ENCODE data around the gene DACT1.

GRCh38 chr14:58680698-58681097 lies 42.9 kb downstream of the DACT1 start:
- TF ChIP-seq, protein P1, sequence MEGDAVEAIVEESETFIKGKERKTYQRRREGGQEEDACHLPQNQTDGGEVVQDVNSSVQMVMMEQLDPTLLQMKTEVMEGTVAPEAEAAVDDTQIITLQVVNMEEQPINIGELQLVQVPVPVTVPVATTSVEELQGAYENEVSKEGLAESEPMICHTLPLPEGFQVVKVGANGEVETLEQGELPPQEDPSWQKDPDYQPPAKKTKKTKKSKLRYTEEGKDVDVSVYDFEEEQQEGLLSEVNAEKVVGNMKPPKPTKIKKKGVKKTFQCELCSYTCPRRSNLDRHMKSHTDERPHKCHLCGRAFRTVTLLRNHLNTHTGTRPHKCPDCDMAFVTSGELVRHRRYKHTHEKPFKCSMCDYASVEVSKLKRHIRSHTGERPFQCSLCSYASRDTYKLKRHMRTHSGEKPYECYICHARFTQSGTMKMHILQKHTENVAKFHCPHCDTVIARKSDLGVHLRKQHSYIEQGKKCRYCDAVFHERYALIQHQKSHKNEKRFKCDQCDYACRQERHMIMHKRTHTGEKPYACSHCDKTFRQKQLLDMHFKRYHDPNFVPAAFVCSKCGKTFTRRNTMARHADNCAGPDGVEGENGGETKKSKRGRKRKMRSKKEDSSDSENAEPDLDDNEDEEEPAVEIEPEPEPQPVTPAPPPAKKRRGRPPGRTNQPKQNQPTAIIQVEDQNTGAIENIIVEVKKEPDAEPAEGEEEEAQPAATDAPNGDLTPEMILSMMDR (IDR thresholded peaks at IDR 0.05): no peak
- TF ChIP-seq POLR2AphosphoS5 (IDR thresholded peaks at IDR 0.05) (no peak), POLR2A (IDR thresholded peaks at IDR 0.05; ENCODE audit: low read depth) (no peak), EP300 (IDR thresholded peaks at IDR 0.05) (no peak)

Measured in esophagus muscularis mucosa (tissue), 4 donors.